Activated B cell treated with CpG ODN at 0.5 μM for 24 hours (primary cell): Measurements from ENCODE around the gene NFIA. TPM values are rescaled to one million over a fixed set of nuclear protein-coding genes. Genes with fewer than 3 reads are reported as not detected.

Source experiments
- ATAC-seq: fragments of 200-7000 bp; cut with Tn5 transposase; one replicate; pipeline ENCODE4 v1.10.0; 2021; ENCODE audit warnings: low read depth, mild to moderate bottlenecking, moderate library complexity
- CTCF ChIA-PET: fragments of 350-600 bp; sonication (Branson Sonifier 250); formaldehyde crosslinking; loops from one replicate; lab custom pipeline; 2021; ENCODE audit warnings: antibody characterized with exemption; lab: Charles Lee
- POLR2A ChIA-PET: fragments of 350-600 bp; sonication (Branson Sonifier 250); formaldehyde crosslinking; loops from one replicate; lab custom pipeline; 2021; ENCODE audit warnings: antibody characterized with exemption; lab: Charles Lee
- DNase-seq: peaks from one replicate; pipeline ENCODE4 v3.0.0; 2022
- H3K27ac Mint-ChIP-seq: one replicate; pipeline ENCODE4 v1.8.0; 2020; ENCODE audit warnings: mixed read lengths
- H3K27me3 Mint-ChIP-seq: one replicate; pipeline ENCODE4 v1.8.0; 2021; ENCODE audit warnings: mixed read lengths
- H3K36me3 Mint-ChIP-seq: one replicate; pipeline ENCODE4 v1.8.0; 2021; ENCODE audit warnings: low read depth, mixed read lengths
- H3K4me1 Mint-ChIP-seq: one replicate; pipeline ENCODE4 v1.8.0; 2021; ENCODE audit warnings: mixed read lengths
- H3K4me3 Mint-ChIP-seq: one replicate; pipeline ENCODE4 v1.8.0; 2020; ENCODE audit warnings: mild to moderate bottlenecking, mixed read lengths
- H3K9me3 Mint-ChIP-seq: one replicate; pipeline ENCODE4 v1.8.0; 2020; ENCODE audit warnings: mixed read lengths
- intact Hi-C: fragments of 100-400 bp; cut with micrococcal nuclease; formaldehyde crosslinking; loops from one replicate; pipeline ENCODE4 v1.15.1; 2024
- total RNA-seq: library from RNA; stranded (reverse); gene quantifications from 2 replicates; pipeline ENCODE4 v1.2.3, GENCODE V29; 2022
- TF ChIP-seq, protein P1 (sequence below): fragments of 200-600 bp; IDR thresholded peaks from one replicate; pipeline ENCODE4 v1.8.0; 2022; ENCODE audit warnings: antibody characterized with exemption, mild to moderate bottlenecking

NFIA gene
- total RNA-seq, 1 donor from 2014 or later, result 0.13 TPM

DNA sequence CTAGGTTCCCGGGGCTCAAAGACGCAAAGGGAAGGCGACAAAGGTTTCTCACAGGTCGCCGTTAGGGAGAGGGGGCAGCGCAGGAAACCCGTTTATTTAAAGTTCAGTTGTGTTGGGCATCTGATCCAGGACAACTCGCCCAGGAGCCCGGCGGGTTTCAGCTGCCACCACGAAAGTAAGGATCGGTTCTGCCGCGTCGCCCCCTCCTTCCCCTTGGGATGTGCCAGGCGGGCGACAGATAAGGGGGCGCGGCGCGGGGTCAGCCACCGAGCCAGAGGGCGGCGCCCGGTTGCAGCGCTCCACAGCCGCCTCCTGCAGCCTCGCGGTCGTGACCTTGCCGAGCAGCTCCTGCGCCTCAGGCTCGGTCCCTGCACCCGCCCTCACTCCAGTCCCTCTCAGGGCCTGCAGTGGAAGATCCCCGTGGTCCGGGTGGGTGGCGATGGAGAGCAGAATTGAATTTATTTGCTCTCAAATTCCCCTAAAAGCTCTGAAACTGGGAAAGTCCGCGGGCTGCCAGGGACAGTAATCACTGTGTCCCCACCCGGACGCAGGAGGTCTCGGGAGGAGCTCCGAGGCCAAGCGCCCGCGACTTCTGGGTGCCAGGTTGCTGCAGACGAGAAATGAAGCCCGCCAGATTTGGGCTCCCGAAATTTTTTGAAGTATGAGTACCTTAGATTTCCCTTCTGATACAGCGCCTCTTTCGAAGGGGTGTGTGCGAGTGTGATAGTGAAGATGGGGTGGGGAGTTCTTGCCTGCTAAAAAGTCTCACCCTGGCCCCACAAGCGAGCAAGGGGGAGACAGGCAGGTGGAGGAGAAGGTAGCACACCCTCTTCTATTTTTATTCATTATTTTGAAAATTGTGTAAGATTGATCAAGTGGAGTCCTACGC is 28.4 kb upstream of the NFIA start:
- Mint-ChIP-seq H3K9me3 (no peaks in the 10 kb centered on the region), H3K4me3 (peak overlapping the region; percentile 79), H3K27ac (no peak overlapping the region), H3K4me1 (peaks cover 39% of the 10 kb centered on the region), H3K36me3 (no peaks in the 10 kb centered on the region), H3K27me3 (peaks cover 65% of the 10 kb centered on the region)
- POLR2A ChIA-PET, result no interaction called here
- DNase-seq (no peak), ATAC-seq (no peak)
- TF ChIP-seq, protein P1, sequence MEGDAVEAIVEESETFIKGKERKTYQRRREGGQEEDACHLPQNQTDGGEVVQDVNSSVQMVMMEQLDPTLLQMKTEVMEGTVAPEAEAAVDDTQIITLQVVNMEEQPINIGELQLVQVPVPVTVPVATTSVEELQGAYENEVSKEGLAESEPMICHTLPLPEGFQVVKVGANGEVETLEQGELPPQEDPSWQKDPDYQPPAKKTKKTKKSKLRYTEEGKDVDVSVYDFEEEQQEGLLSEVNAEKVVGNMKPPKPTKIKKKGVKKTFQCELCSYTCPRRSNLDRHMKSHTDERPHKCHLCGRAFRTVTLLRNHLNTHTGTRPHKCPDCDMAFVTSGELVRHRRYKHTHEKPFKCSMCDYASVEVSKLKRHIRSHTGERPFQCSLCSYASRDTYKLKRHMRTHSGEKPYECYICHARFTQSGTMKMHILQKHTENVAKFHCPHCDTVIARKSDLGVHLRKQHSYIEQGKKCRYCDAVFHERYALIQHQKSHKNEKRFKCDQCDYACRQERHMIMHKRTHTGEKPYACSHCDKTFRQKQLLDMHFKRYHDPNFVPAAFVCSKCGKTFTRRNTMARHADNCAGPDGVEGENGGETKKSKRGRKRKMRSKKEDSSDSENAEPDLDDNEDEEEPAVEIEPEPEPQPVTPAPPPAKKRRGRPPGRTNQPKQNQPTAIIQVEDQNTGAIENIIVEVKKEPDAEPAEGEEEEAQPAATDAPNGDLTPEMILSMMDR, result no peak
- CTCF ChIA-PET, result no interaction called here
- intact Hi-C loops, result no loop called here

DNA sequence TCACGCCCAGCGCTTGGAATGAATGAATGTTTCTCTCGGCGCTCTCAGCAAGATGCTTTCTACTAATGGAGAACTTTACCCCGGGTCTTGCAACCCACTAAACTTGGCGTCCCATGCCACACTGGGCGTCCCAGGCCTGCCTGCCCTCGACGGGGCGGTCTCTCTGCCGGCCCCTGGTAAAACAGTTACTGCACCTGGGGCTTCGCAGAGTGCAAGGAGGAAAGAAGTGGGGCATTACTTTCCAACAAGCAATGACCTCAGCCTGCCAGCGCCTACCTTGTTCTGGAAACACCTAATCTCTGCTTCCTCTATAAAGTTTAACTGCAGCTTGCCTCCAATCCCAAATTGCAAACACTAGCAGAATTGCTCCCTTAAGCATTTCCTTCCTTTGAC is 27.8 kb upstream of the NFIA start:
- no peak for ATAC-seq
- Mint-ChIP-seq H3K4me1 (peaks cover 37% of the 10 kb centered on the region), H3K27ac (no peak overlapping the region), H3K27me3 (peaks cover 67% of the 10 kb centered on the region), H3K4me3 (no peak overlapping the region), H3K9me3 (no peaks in the 10 kb centered on the region), H3K36me3 (no peaks in the 10 kb centered on the region)
- TF ChIP-seq, protein P1, result no peak
- intact Hi-C loops, result no loop called here
- DNase-seq, result no peak
- ChIA-PET POLR2A (no interaction called here), CTCF (no interaction called here)

DNA sequence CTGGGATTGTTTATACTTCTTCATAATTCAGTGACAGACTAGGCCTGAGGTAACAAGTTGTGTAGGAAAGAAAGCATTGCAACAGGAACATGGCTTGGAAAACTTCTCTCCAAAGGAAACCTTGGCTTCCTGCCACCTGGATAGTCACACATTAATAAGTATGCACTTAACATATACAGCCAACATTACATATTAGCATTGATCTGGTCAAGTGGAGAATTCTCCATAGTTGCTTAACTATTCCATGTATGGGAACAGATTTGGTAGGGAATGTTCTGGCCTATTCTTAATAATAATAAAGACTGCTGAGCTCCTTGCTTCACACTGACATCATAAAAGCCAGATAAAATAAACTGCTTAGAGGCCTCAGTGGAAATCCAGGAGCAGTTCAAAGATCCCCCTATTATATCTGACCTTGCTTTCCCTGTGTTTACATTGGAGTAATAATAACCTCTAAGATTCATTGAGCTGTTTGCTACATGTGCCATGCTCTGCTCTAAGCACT is 27.2 kb upstream of the NFIA start:
- Mint-ChIP-seq H3K36me3 (no peaks in the 10 kb centered on the region), H3K27ac (no peak overlapping the region), H3K4me1 (peaks cover 35% of the 10 kb centered on the region), H3K4me3 (no peak overlapping the region), H3K9me3 (no peaks in the 10 kb centered on the region), H3K27me3 (peaks cover 67% of the 10 kb centered on the region)
- no peak for ATAC-seq
- ChIA-PET CTCF (interaction anchor here (0.8 kb wide), 1 partner anchor 12 kb away, joined by 3 read pairs; no protein-coding TSS in a partner anchor), POLR2A (no interaction called here)
- TF ChIP-seq, protein P1, result no peak
- no peak for DNase-seq
- intact Hi-C loops, result no loop called here

DNA sequence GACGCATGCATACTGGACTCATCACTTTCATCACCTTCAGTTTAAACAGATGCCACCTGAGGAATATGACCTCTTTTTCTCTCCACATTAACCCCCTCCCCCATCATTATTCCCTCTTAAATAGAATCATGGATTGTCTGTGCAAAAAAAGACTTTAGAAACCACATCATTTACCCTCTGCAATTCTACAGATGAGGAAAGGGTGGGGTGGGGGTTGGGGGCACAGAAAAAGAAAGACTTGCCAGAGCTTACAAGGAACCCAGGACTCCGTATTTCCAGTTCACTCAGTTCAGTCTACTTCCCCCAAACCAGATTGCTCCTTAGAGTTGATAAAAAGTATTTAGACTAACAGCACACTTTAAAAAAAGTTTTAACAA is 26.2 kb upstream of the NFIA start:
- no peak overlapping the region for H3K27ac Mint-ChIP-seq
- POLR2A ChIA-PET, result no interaction called here
- H3K27me3 Mint-ChIP-seq, result peaks cover 67% of the 10 kb centered on the region

More for the DNA sequence above, 26.2 kb upstream of the NFIA start:
- no peak for ATAC-seq
- peak overlapping the region; percentile 79 for H3K4me3 Mint-ChIP-seq
- H3K4me1 Mint-ChIP-seq, result peaks cover 33% of the 10 kb centered on the region
- TF ChIP-seq, protein P1, result no peak
- DNase-seq, result no peak
- no peaks in the 10 kb centered on the region for H3K9me3 Mint-ChIP-seq
- intact Hi-C loops, result no loop called here
- no peaks in the 10 kb centered on the region for H3K36me3 Mint-ChIP-seq
- CTCF ChIA-PET, result no interaction called here
